Measurements from ENCODE around the gene ACVRL1. TPM values are rescaled to one million over a fixed set of nuclear protein-coding genes. Genes with fewer than 3 reads are reported as not detected.

Gene ACVRL1
- total and polyA plus RNA-seq, 9 of the 15 experiments (the other 6 are each of a cell fraction or from before 2014, with no cell fraction given): 0.07 to 1.4 (median 0.30) TPM

DNA sequence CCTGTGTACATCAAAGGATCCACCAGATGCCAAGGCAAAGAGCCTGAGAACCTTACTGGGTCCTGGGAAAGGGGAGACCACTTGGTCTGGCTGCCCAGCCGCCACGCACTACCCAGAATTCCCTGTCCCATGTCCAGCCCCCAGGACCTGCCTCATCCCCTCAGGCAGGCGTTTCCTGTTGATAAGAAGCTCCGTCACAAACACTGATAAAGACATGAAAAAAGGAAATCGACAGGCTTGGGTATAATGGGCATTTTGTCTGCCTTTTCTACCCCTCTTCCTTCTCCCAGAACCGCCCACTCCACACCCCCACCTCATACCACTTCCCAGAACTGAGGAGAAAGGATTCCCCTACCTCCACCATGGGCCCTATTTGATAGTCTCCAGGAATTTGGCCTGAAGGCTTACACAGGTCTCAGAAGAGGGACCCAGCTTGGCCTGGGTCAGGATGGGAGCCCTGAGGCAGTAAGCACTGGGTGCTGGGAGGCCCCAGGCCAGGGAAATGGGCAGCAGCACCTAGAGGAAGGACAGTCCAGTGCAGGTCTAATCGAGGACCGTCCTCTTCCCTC is 18.8 kb downstream of the ACVRL1 start (continued):
- TF ChIP-seq CBFB (CRISPR knock-in tag; IDR thresholded peaks at IDR 0.05) (no peak), SRF (CRISPR knock-in tag; IDR thresholded peaks at IDR 0.05) (no peak), ZNF696 (CRISPR knock-in tag; conservative IDR thresholded peaks at IDR 0.05) (no peak), KAT7 (CRISPR knock-in tag; IDR thresholded peaks at IDR 0.05; ENCODE audit: borderline replicate concordance) (no peak), SETDB1 (IDR thresholded peaks at IDR 0.05; ENCODE audit: low read length) (no peak), ZFP30 (CRISPR knock-in tag; IDR thresholded peaks at IDR 0.05; ENCODE audit: borderline replicate concordance) (no peak), TAF9B (IDR thresholded peaks at IDR 0.05; ENCODE audit: partially characterized antibody) (no peak), DACH1 (IDR thresholded peaks at IDR 0.05; ENCODE audit: partially characterized antibody) (no peak), MLX (CRISPR knock-in tag; conservative IDR thresholded peaks at IDR 0.05) (no peak), PRDM10 (IDR thresholded peaks at IDR 0.05; ENCODE audit: partially characterized antibody) (no peak), HDAC1 (IDR thresholded peaks at IDR 0.05) (peak in 1 of 2 experiments; percentile 6; a peak in 1 of 4 replicates)
- TF ChIP-seq, protein P1, sequence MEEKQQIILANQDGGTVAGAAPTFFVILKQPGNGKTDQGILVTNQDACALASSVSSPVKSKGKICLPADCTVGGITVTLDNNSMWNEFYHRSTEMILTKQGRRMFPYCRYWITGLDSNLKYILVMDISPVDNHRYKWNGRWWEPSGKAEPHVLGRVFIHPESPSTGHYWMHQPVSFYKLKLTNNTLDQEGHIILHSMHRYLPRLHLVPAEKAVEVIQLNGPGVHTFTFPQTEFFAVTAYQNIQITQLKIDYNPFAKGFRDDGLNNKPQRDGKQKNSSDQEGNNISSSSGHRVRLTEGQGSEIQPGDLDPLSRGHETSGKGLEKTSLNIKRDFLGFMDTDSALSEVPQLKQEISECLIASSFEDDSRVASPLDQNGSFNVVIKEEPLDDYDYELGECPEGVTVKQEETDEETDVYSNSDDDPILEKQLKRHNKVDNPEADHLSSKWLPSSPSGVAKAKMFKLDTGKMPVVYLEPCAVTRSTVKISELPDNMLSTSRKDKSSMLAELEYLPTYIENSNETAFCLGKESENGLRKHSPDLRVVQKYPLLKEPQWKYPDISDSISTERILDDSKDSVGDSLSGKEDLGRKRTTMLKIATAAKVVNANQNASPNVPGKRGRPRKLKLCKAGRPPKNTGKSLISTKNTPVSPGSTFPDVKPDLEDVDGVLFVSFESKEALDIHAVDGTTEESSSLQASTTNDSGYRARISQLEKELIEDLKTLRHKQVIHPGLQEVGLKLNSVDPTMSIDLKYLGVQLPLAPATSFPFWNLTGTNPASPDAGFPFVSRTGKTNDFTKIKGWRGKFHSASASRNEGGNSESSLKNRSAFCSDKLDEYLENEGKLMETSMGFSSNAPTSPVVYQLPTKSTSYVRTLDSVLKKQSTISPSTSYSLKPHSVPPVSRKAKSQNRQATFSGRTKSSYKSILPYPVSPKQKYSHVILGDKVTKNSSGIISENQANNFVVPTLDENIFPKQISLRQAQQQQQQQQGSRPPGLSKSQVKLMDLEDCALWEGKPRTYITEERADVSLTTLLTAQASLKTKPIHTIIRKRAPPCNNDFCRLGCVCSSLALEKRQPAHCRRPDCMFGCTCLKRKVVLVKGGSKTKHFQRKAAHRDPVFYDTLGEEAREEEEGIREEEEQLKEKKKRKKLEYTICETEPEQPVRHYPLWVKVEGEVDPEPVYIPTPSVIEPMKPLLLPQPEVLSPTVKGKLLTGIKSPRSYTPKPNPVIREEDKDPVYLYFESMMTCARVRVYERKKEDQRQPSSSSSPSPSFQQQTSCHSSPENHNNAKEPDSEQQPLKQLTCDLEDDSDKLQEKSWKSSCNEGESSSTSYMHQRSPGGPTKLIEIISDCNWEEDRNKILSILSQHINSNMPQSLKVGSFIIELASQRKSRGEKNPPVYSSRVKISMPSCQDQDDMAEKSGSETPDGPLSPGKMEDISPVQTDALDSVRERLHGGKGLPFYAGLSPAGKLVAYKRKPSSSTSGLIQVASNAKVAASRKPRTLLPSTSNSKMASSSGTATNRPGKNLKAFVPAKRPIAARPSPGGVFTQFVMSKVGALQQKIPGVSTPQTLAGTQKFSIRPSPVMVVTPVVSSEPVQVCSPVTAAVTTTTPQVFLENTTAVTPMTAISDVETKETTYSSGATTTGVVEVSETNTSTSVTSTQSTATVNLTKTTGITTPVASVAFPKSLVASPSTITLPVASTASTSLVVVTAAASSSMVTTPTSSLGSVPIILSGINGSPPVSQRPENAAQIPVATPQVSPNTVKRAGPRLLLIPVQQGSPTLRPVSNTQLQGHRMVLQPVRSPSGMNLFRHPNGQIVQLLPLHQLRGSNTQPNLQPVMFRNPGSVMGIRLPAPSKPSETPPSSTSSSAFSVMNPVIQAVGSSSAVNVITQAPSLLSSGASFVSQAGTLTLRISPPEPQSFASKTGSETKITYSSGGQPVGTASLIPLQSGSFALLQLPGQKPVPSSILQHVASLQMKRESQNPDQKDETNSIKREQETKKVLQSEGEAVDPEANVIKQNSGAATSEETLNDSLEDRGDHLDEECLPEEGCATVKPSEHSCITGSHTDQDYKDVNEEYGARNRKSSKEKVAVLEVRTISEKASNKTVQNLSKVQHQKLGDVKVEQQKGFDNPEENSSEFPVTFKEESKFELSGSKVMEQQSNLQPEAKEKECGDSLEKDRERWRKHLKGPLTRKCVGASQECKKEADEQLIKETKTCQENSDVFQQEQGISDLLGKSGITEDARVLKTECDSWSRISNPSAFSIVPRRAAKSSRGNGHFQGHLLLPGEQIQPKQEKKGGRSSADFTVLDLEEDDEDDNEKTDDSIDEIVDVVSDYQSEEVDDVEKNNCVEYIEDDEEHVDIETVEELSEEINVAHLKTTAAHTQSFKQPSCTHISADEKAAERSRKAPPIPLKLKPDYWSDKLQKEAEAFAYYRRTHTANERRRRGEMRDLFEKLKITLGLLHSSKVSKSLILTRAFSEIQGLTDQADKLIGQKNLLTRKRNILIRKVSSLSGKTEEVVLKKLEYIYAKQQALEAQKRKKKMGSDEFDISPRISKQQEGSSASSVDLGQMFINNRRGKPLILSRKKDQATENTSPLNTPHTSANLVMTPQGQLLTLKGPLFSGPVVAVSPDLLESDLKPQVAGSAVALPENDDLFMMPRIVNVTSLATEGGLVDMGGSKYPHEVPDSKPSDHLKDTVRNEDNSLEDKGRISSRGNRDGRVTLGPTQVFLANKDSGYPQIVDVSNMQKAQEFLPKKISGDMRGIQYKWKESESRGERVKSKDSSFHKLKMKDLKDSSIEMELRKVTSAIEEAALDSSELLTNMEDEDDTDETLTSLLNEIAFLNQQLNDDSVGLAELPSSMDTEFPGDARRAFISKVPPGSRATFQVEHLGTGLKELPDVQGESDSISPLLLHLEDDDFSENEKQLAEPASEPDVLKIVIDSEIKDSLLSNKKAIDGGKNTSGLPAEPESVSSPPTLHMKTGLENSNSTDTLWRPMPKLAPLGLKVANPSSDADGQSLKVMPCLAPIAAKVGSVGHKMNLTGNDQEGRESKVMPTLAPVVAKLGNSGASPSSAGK (IDR thresholded peaks at IDR 0.05): peak; percentile 59
